GM23338 (cell line): ENCODE data around the gene TYRP1. TPM values are rescaled to one million over a fixed set of nuclear protein-coding genes. Genes with fewer than 3 reads are reported as not detected.

ENCODE experiments used
- ATAC-seq: fragments of 200-7000 bp; cut with Tn5 transposase; 3 replicates; pipeline ENCODE4 v1.9.1; 2020
- DNase-seq: peaks from one replicate; pipeline ENCODE4 v3.0.0-alpha.2; 2015; ENCODE audit warnings: low spot score
- H2AFZ ChIP-seq: fragments of 200-600 bp; sonication (generic); 2 replicates; pipeline ENCODE4 v1.8.0; 2016; ENCODE audit warnings: antibody characterized with exemption, mild to moderate bottlenecking, moderate library complexity
- H3F3A ChIP-seq: fragments of 200-600 bp; sonication (generic); replicated peaks from 2 replicates; pipeline ENCODE4 v1.8.0; 2017; ENCODE audit warnings: antibody characterized with exemption, mixed run types, low read depth
- H3K27ac ChIP-seq: fragments of 200-600 bp; sonication (generic); 2 replicates; pipeline ENCODE4 v1.6.1; 2016; ENCODE audit warnings: low read depth
- H3K27me3 ChIP-seq: fragments of 200-600 bp; sonication (generic); 2 replicates; pipeline ENCODE4 v1.8.0; 2016; ENCODE audit warnings: mild to moderate bottlenecking, mixed run types, moderate library complexity; ENCODE audit not compliant: insufficient read depth
- H3K36me3 ChIP-seq: fragments of 200-600 bp; sonication (generic); 2 replicates; pipeline ENCODE4 v1.8.0; 2016; ENCODE audit warnings: mild to moderate bottlenecking; ENCODE audit not compliant: insufficient read depth
- H3K4me1 ChIP-seq: fragments of 200-600 bp; sonication (generic); 2 replicates; pipeline ENCODE4 v1.8.0; 2016; ENCODE audit warnings: mild to moderate bottlenecking, moderate library complexity; ENCODE audit not compliant: insufficient read depth
- H3K4me2 ChIP-seq: fragments of 200-600 bp; sonication (generic); 2 replicates; pipeline ENCODE4 v1.7.1; 2017; ENCODE audit warnings: mixed run types
- H3K4me3 ChIP-seq: fragments of 200-600 bp; sonication (generic); 2 replicates; pipeline ENCODE4 v1.6.1; 2016; ENCODE audit warnings: mixed run types
- H3K79me2 ChIP-seq: fragments of 200-600 bp; sonication (generic); replicated peaks from 2 replicates; pipeline ENCODE4 v1.8.0; 2017; ENCODE audit warnings: mild to moderate bottlenecking; ENCODE audit not compliant: insufficient read depth
- H3K9me2 ChIP-seq: fragments of 200-600 bp; sonication (generic); 2 replicates; pipeline ENCODE4 v1.8.0; 2017; ENCODE audit not compliant: insufficient read depth
- H4K20me1 ChIP-seq: fragments of 200-600 bp; sonication (generic); replicated peaks from 2 replicates; pipeline ENCODE4 v1.8.0; 2017; ENCODE audit warnings: mild to moderate bottlenecking; ENCODE audit not compliant: insufficient read depth
- H3K27ac Mint-ChIP-seq: 2 replicates; pipeline ENCODE4 v1.8.0; 2020; ENCODE audit warnings: inconsistent platforms, mild to moderate bottlenecking, moderate library complexity, mixed read lengths
- H3K27me3 Mint-ChIP-seq: 3 replicates; pipeline ENCODE4 v1.8.0; 2022; ENCODE audit warnings: low read depth, mild to moderate bottlenecking, moderate library complexity, mixed read lengths, inconsistent platforms; ENCODE audit not compliant: insufficient read depth, poor library complexity
- H3K36me3 Mint-ChIP-seq: 3 replicates; pipeline ENCODE4 v1.8.0; 2021; ENCODE audit warnings: low read depth, mild to moderate bottlenecking, inconsistent platforms, moderate library complexity, mixed read lengths
- H3K4me1 Mint-ChIP-seq: 3 replicates; pipeline ENCODE4 v1.8.0; 2020; ENCODE audit warnings: mild to moderate bottlenecking, inconsistent platforms, mixed read lengths
- H3K4me3 Mint-ChIP-seq: 3 replicates; pipeline ENCODE4 v1.8.0; 2021; ENCODE audit warnings: moderate library complexity, mild to moderate bottlenecking, inconsistent platforms, mixed read lengths
- H3K9me3 Mint-ChIP-seq: 3 replicates; pipeline ENCODE4 v1.8.0; 2020; ENCODE audit warnings: moderate library complexity, mild to moderate bottlenecking, inconsistent platforms, mixed read lengths
- CREB1 ChIP-seq: fragments of 250-450 bp; sonication (Bioruptor Pico); IDR thresholded peaks from 2 replicates; pipeline ENCODE4 v1.5.0; 2020; ENCODE audit warnings: low read depth, mild to moderate bottlenecking, moderate library complexity
- CTCF ChIP-seq, 2 experiments: fragments of 200-600 bp in 1 of 2; sonication (generic) in 1 of 2; conservative IDR thresholded peaks; 2 replicates each; pipeline versions ENCODE4 v1.5.1 to v1.6.1; 2016 to 2017; ENCODE audit warnings: antibody characterized with exemption in 2 of 2, low read depth in 2 of 2, mild to moderate bottlenecking in 2 of 2, moderate library complexity in 1 of 2
- ETS1 ChIP-seq: IDR thresholded peaks from 2 replicates; pipeline ENCODE4 v1.6.1; 2016; ENCODE audit warnings: antibody characterized with exemption
- EZH2 ChIP-seq: fragments of 200-600 bp; sonication (generic); IDR thresholded peaks from one replicate; pipeline ENCODE4 v1.8.0; 2017; ENCODE audit warnings: antibody characterized with exemption, mild to moderate bottlenecking, low read depth; ENCODE audit not compliant: unreplicated experiment
- JUNB ChIP-seq: IDR thresholded peaks from one replicate; pipeline ENCODE4 v1.6.1; 2016; ENCODE audit warnings: antibody characterized with exemption; ENCODE audit not compliant: unreplicated experiment
- NANOG ChIP-seq: IDR thresholded peaks from 2 replicates; pipeline ENCODE4 v1.6.1; 2016; ENCODE audit warnings: antibody characterized with exemption, borderline replicate concordance
- POLR2AphosphoS5 ChIP-seq: IDR thresholded peaks from 2 replicates; pipeline ENCODE4 v1.6.1; 2016; ENCODE audit warnings: antibody characterized with exemption, low read depth
- REST ChIP-seq: IDR thresholded peaks from one replicate; pipeline ENCODE4 v1.6.1; 2018; ENCODE audit warnings: antibody characterized with exemption; ENCODE audit not compliant: unreplicated experiment
- STAT1 ChIP-seq: IDR thresholded peaks from one replicate; pipeline ENCODE4 v1.6.1; 2016; ENCODE audit warnings: antibody characterized with exemption; ENCODE audit not compliant: unreplicated experiment
- ZNF462 ChIP-seq: fragments of 250-450 bp; sonication (Bioruptor Pico); IDR thresholded peaks from 2 replicates; pipeline ENCODE4 v1.5.0; 2020; ENCODE audit warnings: mild to moderate bottlenecking, moderate library complexity
- polyA plus RNA-seq: library from polyadenylated mRNA; unstranded; fragments of >200 nt; fragmentation: Nextera tagmentation; extraction: Ambion mirVana; gene quantifications from 2 replicates; pipeline ENCODE4 v1.2.1, GENCODE V29; 2016
- total RNA-seq: library from RNA; depleted of rRNA; stranded (reverse); fragments of >200 nt; shearing (Covaris generic); gene quantifications from 2 replicates; pipeline ENCODE4 v1.2.3, GENCODE V29; 2014

The TYRP1 gene
- total and polyA plus RNA-seq, 2 experiments from 2014 or later: not detected

- DNase-seq: no peak
- Mint-ChIP-seq H3K4me3 (no peak overlapping the region), H3K9me3 (peaks cover 6% of the 10 kb centered on the region; the same call in 1 of the 3 replicates), H3K36me3 (no peaks in the 10 kb centered on the region; the same call in 2 of the 3 replicates), H3K27me3 (peaks cover 2% of the 10 kb centered on the region), H3K27ac (no peak overlapping the region), H3K4me1 (no peaks in the 10 kb centered on the region)
- Histone ChIP-seq H3K4me2 (no peak overlapping the region), H4K20me1 (no peaks in the 10 kb centered on the region), H3K36me3 (no peaks in the 10 kb centered on the region), H2AFZ (no peak overlapping the region), H3K9me2 (no peaks in the 10 kb centered on the region), H3K4me3 (no peak overlapping the region), H3F3A (no peaks in the 10 kb centered on the region), H3K27me3 (no peaks in the 10 kb centered on the region), H3K4me1 (no peaks in the 10 kb centered on the region), H3K79me2 (no peaks in the 10 kb centered on the region), H3K27ac (no peak overlapping the region)
- ATAC-seq: no peak
- TF ChIP-seq STAT1: no peak
- TF ChIP-seq POLR2AphosphoS5: no peak
- no peak for TF ChIP-seq JUNB
- no peak for TF ChIP-seq NANOG
Observed at GRCh38 chr9:12657233-12657632, 36.0 kb upstream of the TYRP1 start.

GRCh38 chr9:12657998-12658397 is 35.2 kb upstream of the TYRP1 start:
- Histone ChIP-seq H4K20me1 (no peaks in the 10 kb centered on the region), H3K27me3 (no peaks in the 10 kb centered on the region), H3K4me2 (no peak overlapping the region), H3K4me1 (no peaks in the 10 kb centered on the region), H2AFZ (no peak overlapping the region), H3K9me2 (no peaks in the 10 kb centered on the region), H3K4me3 (no peak overlapping the region), H3F3A (no peaks in the 10 kb centered on the region), H3K27ac (no peak overlapping the region), H3K79me2 (no peaks in the 10 kb centered on the region), H3K36me3 (no peaks in the 10 kb centered on the region)
- H3K4me1 Mint-ChIP-seq: no peaks in the 10 kb centered on the region
- ATAC-seq: no peak
- H3K27ac Mint-ChIP-seq: no peak overlapping the region
- no peak overlapping the region for H3K4me3 Mint-ChIP-seq
- H3K27me3 Mint-ChIP-seq: peaks cover 2% of the 10 kb centered on the region
- no peaks in the 10 kb centered on the region; the same call in 2 of the 3 replicates for H3K36me3 Mint-ChIP-seq
- no peak for DNase-seq
- H3K9me3 Mint-ChIP-seq: peaks cover 6% of the 10 kb centered on the region; the same call in 1 of the 3 replicates
- TF ChIP-seq POLR2AphosphoS5 (no peak), CTCF (conservative IDR thresholded peaks at IDR 0.05; ENCODE audit: low read depth in 2 of 2) (no peak), JUNB (no peak), ZNF462 (CRISPR knock-in tag) (no peak), EZH2 (no peak), ETS1 (no peak), CREB1 (CRISPR knock-in tag) (no peak), REST (no peak)
